NCI-H1694 treated with DMSO at 0.1 percent for 48 hours (cell line): ENCODE data around the gene EPOP.
"Not testable (repeated sequence)": the region's sequence is repeated elsewhere in the genome, so short reads cannot be mapped to it uniquely, and the experiment has no call there.

Source experiments
- DNase-seq: peaks from one replicate; lab custom pipeline; 2025; lab: John Stamatoyannopoulos, UW

The EPOP gene

DNA sequence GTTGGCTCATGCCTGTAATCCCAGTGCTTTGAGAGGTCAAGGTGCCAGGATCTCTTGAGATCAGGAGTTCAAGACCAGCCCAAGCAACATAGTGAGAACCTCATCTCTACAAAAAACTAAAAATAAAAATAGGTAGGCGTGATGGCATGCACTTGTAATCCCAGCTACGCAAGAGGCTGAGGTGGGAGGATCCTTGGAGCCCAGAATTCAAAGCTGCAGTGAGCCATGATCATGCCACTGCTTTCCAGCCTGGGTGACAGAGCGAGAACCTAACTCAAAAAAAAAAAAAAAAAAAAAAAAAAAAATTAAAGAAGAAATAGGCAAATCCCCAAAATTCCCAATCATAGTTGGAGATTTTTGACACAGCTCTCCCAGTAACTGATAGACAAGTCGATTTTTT is 36.8 kb downstream of the EPOP start:
- no peak for DNase-seq

DNA sequence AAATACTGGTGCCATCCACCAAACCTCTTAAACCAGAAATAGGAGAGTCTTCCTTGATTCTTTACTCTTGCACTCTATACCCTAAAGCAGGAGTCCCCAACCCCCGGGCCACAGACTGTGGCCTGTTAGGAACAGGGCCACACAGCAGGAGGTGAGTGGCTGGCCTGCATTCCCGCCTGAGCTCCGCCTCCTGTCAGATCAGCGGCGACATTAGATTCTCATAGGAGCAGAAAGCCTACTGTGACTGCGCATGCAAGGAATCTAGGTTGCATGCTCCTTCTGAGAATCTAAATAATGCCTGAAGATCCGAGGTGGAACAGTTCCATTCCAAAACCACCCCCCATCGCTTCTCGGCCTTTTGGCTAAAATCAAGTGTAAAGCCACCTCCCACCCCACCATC is 38.7 kb downstream of the EPOP start:
- no peak for DNase-seq

DNA sequence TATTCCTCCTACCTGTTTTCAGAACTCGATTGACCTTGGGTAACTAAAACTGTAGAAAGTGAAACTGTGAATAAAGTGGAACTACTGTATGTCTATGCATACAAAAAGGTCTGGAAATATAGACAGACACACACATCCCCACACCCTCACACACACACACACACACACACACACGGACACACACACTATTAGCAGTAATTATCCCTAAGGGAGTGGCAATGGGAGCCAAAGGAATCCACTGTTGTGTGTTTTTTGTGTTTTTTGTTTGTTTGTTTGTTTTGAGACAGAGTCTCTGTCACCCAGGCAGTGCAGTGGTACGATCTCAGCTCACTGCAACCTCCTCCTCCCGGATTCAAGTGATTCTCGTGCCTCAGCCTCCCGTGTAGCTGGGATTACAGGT is 42.4 kb downstream of the EPOP start:
- DNase-seq, result no peak

DNA sequence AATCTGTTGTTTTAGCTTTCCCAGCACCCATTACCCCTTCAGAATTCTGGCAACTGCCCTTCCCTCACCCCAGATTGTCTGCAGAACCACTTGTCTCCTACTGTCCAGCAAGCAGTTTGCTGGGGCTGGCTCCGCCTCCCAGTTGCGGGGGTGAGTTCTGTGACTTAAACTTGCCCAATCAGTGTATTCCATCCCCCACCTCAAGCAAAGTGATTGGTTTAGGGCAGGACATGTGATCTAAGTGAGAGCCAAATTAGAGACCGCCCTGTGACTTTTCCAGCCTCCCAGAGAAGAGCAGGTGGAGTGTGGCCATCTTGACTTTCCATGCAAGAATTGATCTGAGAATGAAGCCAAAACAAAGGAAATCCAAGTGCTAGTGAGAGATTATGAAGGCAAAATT is 46.3 kb downstream of the EPOP start:
- DNase-seq, result no peak

DNA sequence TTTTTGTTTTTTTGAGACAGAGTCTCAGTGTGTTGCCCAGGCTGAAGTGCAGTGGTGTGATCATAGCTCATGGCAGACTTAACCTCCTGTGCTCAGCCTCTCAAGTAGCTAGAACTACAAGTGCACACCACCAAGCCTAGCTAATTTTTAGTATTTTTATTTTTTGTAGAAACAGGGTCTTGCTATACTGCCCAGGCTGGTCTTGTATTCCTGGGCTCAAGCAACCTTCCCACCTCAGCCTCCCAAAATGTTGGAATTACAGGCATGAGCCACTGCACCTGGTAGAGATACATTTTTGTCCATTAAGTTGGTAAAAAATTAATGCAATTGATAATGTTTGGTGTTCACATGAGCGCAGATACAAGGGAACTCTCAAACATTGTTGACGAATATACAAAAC is 46.8 kb downstream of the EPOP start:
- no peak for DNase-seq

DNA sequence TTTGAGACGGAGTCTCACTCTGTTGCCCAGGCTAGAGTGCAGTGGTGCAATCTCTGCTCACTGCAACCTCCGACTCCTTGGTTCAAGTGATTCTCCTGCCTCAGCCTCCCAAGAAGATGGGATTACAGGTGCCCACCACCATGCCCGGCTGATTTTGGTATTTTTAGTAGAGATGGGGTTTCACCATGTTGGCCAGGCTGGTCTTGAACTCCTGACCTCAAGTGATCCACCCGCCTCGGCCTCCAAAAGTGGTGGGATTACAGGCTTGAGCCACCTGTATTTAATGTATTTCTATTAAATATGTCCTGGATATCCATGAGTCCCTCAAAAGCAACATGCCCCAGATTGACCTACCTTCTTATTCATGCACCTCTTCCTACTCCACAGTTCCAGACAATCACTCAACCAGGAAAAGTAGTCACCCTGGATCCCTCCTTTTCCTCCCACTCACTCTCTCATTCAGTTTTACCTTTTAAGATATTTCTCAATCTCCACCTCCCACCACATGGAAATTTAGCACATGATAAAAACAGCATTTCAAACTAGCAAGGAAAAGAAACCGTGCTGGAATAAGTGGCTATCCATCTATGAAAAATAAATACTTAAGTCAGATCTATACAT is 48.0 kb downstream of the EPOP start:
- not testable (repeated sequence) for DNase-seq

DNA sequence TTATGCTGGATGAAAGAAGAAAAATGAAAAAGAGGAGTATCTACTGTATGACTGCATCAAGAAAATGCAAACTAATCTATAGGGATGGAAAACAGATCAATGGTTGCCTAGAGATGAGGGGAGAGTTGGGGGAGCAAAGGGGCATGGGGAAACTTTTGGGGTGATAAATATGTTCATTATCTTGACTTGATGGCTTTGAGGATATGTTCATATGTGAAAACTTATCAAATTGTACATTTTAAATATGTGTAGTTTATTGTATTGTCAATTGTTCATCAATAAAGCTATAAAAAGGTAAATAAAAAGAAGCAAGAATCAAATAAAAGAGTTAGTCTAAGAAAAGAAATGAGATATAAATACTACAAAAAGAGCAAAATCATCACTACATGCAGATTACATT is 49.3 kb downstream of the EPOP start:
- no peak for DNase-seq

DNA sequence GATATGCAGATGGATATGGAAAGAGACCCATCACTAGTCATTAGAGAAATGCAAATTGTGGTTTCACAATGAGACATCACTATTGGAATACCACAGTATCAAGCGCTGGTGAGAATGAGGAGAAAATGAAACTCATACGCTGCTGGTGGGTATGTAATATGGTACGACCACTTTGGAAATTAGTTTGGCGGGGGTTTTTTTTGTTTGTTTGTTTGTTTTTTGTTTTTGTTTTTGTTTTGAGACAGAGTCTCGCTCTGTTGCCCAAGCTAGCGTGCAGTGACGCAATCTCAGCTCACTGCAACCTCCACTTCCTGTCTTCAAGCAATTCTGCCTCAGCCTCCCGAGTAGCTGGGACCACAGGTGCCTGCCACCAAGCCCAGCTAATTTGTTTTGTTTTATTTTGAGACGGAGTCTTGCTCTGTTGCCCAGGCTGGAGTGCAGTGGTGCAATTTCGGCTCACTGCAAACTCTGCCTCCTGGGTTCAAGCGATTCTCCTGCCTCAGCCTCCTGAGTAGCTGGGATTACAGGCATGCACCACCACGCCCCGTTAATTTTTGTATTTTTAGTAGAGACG is 49.9 kb downstream of the EPOP start:
- DNase-seq, result not testable (repeated sequence)
